Psoas muscle (tissue), 8 donors: ENCODE results near the gene CENPF. TPM values are rescaled to one million over a fixed set of nuclear protein-coding genes. Genes with fewer than 3 reads are reported as not detected.

Experiments used
- ATAC-seq, 4 donors: fragments of 200-7000 bp; cut with Tn5 transposase; one replicate each; pipeline ENCODE4 v1.9.1; 2020; ENCODE audit warnings: moderate library complexity in 3 of 4, mild to moderate bottlenecking in 2 of 4
- DNase-seq, 2 donors: peaks; one replicate each; pipeline ENCODE4 v3.0.0-alpha.2; 2020
- H3K27ac ChIP-seq: fragments of 200-600 bp; one replicate; pipeline ENCODE4 v1.8.0; 2022
- H3K27me3 ChIP-seq, 3 donors: fragments of 200-600 bp in 1 of 3; one replicate each; pipeline versions ENCODE4 v1.6.1 to v1.8.0; 2013 to 2022; ENCODE audit warnings: low read length in 2 of 3, mild to moderate bottlenecking in 2 of 3, moderate library complexity in 1 of 3; ENCODE audit not compliant: insufficient read depth in 3 of 3
- H3K36me3 ChIP-seq, 2 donors: fragments of 200-600 bp in 1 of 2; one replicate each; pipeline versions ENCODE4 v1.6.1 to v1.8.0; 2013 to 2022; ENCODE audit warnings: low read depth in 1 of 2, mild to moderate bottlenecking in 1 of 2, moderate library complexity in 1 of 2; ENCODE audit not compliant: insufficient read depth in 1 of 2
- H3K4me1 ChIP-seq: fragments of 200-600 bp; one replicate; pipeline ENCODE4 v1.8.0; 2022
- H3K4me3 ChIP-seq: fragments of 200-600 bp; one replicate; pipeline ENCODE4 v1.8.0; 2022; ENCODE audit warnings: mild to moderate bottlenecking
- H3K9me3 ChIP-seq: fragments of 200-600 bp; one replicate; pipeline ENCODE4 v1.8.0; 2022
- WGBS, 3 donors: extraction: QIAGEN DNeasy Blood & Tissue Kit; methylation state at CpG; one replicate each; pipeline versions ENCODE4 v1.1.6 to v1.1.7; 2013; 5-methylcytosine and 5-hydroxymethylcytosine counted together
- intact Hi-C, 2 donors: fragments of 100-400 bp; cut with DNase I; formaldehyde crosslinking; loops; one replicate each; pipeline versions ENCODE4 v1.11.0 to v1.14.2; 2022
- polyA plus RNA-seq, 3 donors: library from polyadenylated mRNA; stranded (reverse); fragments of 200-250 nt; gene quantifications; one replicate each; pipeline ENCODE4 v1.2.3, GENCODE V29; 2013
- total RNA-seq, 4 donors: library from RNA; stranded (reverse); fragmentation: NEBNext Ultra II Directional in 2 of 4; extraction: Animal tissue kit (Norgen Biotek cat#: 25700) in 2 of 4; gene quantifications; one replicate each; pipeline versions ENCODE4 v1.2.1 to v1.2.4, GENCODE V29; 2021 to 2023
- TF ChIP-seq, protein P1 (sequence below): fragments of 200-600 bp; IDR thresholded peaks from one replicate; pipeline ENCODE4 v1.8.0; 2022; ENCODE audit warnings: antibody characterized with exemption
- donor health status: healthy with polysubstance abuse.
- donor health status: DM: no; HTN: no; CAD: no; lungs with moderate emphysema.
- donor health status: Bipolar disorder and iron deficiency.
- donor health status: healthy.
- donor health status: DM: yes; HTN: yes; CAD: no.
- donor health status: DM: no; HTN: no; CAD: no.
- donor health status: DM: no; HTN: no; CAD: no.
- donor health status: DM: yes; HTN: yes; CAD: no.

Gene CENPF
- total and polyA plus RNA-seq, 7 donors: 0.04 to 1.2 (median 0.57) TPM

DNA sequence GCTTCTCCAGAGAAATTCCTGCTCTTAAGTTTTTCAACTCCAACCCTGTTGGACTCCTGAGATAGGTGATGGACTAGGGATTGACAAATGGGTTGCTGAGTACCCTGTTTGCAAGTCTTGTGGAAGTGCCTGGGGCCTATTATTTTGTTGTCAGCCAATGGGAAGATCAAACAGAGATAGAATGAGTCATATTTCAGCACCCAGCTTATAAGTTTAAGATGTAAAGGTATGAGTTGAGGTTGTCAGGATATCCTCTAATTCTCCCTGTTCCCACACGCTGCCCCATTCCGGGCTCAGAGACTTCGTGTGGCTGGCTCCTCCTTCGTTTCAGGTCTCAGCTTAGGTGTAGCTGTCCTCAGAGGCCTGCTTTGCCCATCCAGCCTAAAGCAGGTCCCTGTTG lies 91.8 kb downstream of the CENPF start:
- H3K27me3 ChIP-seq: no peaks in the 10 kb centered on the region
- ATAC-seq (no peak), DNase-seq (no peak)
- intact Hi-C loops: no loop called here
- no peak overlapping the region for H3K27ac ChIP-seq
- no peak overlapping the region for H3K4me3 ChIP-seq
- H3K4me1 ChIP-seq: no peaks in the 10 kb centered on the region
- no peaks in the 10 kb centered on the region for H3K36me3 ChIP-seq
- TF ChIP-seq, protein P1, sequence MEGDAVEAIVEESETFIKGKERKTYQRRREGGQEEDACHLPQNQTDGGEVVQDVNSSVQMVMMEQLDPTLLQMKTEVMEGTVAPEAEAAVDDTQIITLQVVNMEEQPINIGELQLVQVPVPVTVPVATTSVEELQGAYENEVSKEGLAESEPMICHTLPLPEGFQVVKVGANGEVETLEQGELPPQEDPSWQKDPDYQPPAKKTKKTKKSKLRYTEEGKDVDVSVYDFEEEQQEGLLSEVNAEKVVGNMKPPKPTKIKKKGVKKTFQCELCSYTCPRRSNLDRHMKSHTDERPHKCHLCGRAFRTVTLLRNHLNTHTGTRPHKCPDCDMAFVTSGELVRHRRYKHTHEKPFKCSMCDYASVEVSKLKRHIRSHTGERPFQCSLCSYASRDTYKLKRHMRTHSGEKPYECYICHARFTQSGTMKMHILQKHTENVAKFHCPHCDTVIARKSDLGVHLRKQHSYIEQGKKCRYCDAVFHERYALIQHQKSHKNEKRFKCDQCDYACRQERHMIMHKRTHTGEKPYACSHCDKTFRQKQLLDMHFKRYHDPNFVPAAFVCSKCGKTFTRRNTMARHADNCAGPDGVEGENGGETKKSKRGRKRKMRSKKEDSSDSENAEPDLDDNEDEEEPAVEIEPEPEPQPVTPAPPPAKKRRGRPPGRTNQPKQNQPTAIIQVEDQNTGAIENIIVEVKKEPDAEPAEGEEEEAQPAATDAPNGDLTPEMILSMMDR: no peak
- WGBS, 3 donors: 62 to 81% (median 74%) methylated on average over 4 of the region's 4 CpGs
- H3K9me3 ChIP-seq: no peaks in the 10 kb centered on the region

DNA sequence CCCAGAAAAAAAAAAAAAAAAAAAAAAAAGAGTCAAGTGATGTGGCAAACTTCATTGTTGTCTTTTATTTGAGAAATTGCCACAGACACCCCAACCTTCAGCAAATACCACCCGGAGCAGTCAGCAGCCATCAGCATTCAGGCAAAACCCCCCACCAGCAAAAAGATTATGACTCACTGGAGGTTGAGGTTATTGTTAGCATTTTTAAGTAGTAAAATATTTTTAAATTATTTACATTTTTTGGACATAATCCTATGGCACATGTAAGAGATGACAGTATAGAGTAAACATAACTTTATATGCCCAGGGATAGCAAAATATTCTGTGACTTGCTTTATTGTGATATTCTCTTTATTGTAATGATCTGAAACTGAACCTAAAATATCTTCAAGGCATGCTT lies 95.6 kb downstream of the CENPF start:
- Histone ChIP-seq H3K4me1 (no peaks in the 10 kb centered on the region), H3K4me3 (no peak overlapping the region), H3K36me3 (no peaks in the 10 kb centered on the region), H3K27me3 (no peaks in the 10 kb centered on the region), H3K9me3 (no peaks in the 10 kb centered on the region), H3K27ac (no peak overlapping the region)
- ATAC-seq (no peak), DNase-seq (no peak)
- TF ChIP-seq, protein P1: no peak
- 93 to 100% (median 100%) methylated on average over 1 of the region's 1 CpG for WGBS, 3 donors
- intact Hi-C loops: no loop called here

GRCh38 chr1:214700437-214700836 lies 97.4 kb downstream of the CENPF start:
- WGBS, 3 donors: 36 to 46% (median 38%) methylated on average over 4 of the region's 4 CpGs
- DNase-seq (no peak), ATAC-seq (no peak)
- Histone ChIP-seq H3K36me3 (no peaks in the 10 kb centered on the region), H3K4me1 (no peaks in the 10 kb centered on the region), H3K27me3 (no peaks in the 10 kb centered on the region), H3K27ac (no peak overlapping the region), H3K9me3 (no peaks in the 10 kb centered on the region), H3K4me3 (no peak overlapping the region)
- TF ChIP-seq, protein P1: no peak
- intact Hi-C loops: no loop called here

GRCh38 chr1:214702556-214702955 lies 99.6 kb downstream of the CENPF start:
- DNase-seq: no peak
- H3K27ac ChIP-seq: no peak overlapping the region
- no peaks in the 10 kb centered on the region for H3K4me1 ChIP-seq
- no peak overlapping the region for H3K4me3 ChIP-seq
- H3K9me3 ChIP-seq: no peaks in the 10 kb centered on the region
- ATAC-seq: no peak
- WGBS, 3 donors: 44 to 62% (median 61%) methylated on average over 1 of the region's 1 CpG
- intact Hi-C loops: no loop called here
- H3K27me3 ChIP-seq: no peaks in the 10 kb centered on the region
- H3K36me3 ChIP-seq: no peaks in the 10 kb centered on the region
- TF ChIP-seq, protein P1: no peak

- DNase-seq: no peak
- Histone ChIP-seq H3K9me3 (no peaks in the 10 kb centered on the region), H3K4me3 (no peak overlapping the region), H3K27ac (no peak overlapping the region), H3K27me3 (no peaks in the 10 kb centered on the region), H3K4me1 (no peaks in the 10 kb centered on the region), H3K36me3 (no peaks in the 10 kb centered on the region)
- no peak for ATAC-seq
- intact Hi-C loops: no loop called here
- 55 to 61% (median 59%) methylated on average over 11 of the region's 11 CpGs for WGBS, 3 donors
- TF ChIP-seq, protein P1: no peak
These were observed 104.5 kb downstream of the CENPF start for GRCh38 chr1:214707306-214708087.
